NB4 (cell line): ENCODE data around the gene MYLK.

ENCODE experiments used
- DNase-seq: peaks from one replicate; pipeline ENCODE4 v3.0.0; 2010; ENCODE audit warnings: low read depth
- H3K4me3 ChIP-seq: one replicate; pipeline ENCODE4 v1.5.1; 2011; ENCODE audit warnings: mild to moderate bottlenecking, low read depth, low read length, moderate library complexity
- CTCF ChIP-seq: IDR thresholded peaks from one replicate; pipeline ENCODE4 v1.5.1; 2012; ENCODE audit warnings: low read depth, low read length
- MAX ChIP-seq: IDR thresholded peaks from 2 replicates; pipeline ENCODE4 v1.6.1; 2011; ENCODE audit warnings: low read depth, low read length
- MYC ChIP-seq: IDR thresholded peaks from 2 replicates; pipeline ENCODE4 v1.6.1; 2011; ENCODE audit warnings: low read depth, low read length
- POLR2A ChIP-seq: IDR thresholded peaks from 2 replicates; pipeline ENCODE4 v1.6.1; 2011; ENCODE audit warnings: mild to moderate bottlenecking; ENCODE audit not compliant: insufficient read length; ENCODE audit errors: extremely low read depth

MYLK gene

GRCh38 chr3:123660900-123661299 is 223.2 kb downstream of the MYLK start:
- no peak for DNase-seq
- TF ChIP-seq MYC (no peak), MAX (no peak), POLR2A (no peak), CTCF (no peak)
- no peak overlapping the region for H3K4me3 ChIP-seq

GRCh38 chr3:123660141-123660675 is 223.9 kb downstream of the MYLK start:
- no peak overlapping the region for H3K4me3 ChIP-seq
- TF ChIP-seq MAX = no peak
- no peak for DNase-seq

- no peak for TF ChIP-seq CTCF
- TF ChIP-seq POLR2A = no peak
- TF ChIP-seq MYC = no peak
- no peak for TF ChIP-seq MAX
- DNase-seq = no peak
- H3K4me3 ChIP-seq = no peak overlapping the region
These were observed 225.3 kb downstream of the MYLK start for GRCh38 chr3:123658852-123659206.

- DNase-seq = no peak
- no peak for TF ChIP-seq POLR2A
- no peak for TF ChIP-seq MAX
- no peak for TF ChIP-seq CTCF
- TF ChIP-seq MYC = no peak
- no peak overlapping the region for H3K4me3 ChIP-seq
These were observed 225.8 kb downstream of the MYLK start for GRCh38 chr3:123658118-123658851.

GRCh38 chr3:123657568-123657967 is 226.6 kb downstream of the MYLK start:
- no peak overlapping the region for H3K4me3 ChIP-seq
- DNase-seq = no peak
- TF ChIP-seq POLR2A = no peak
- TF ChIP-seq MYC = no peak

GRCh38 chr3:123657111-123657510 is 227.0 kb downstream of the MYLK start:
- H3K4me3 ChIP-seq = no peak overlapping the region
- DNase-seq = no peak
- TF ChIP-seq MYC (no peak), POLR2A (no peak), CTCF (no peak), MAX (no peak)

- TF ChIP-seq CTCF (peak; percentile 41), MYC (no peak)
- H3K4me3 ChIP-seq = no peak overlapping the region
- DNase-seq = peak; percentile 34
These were observed 227.4 kb downstream of the MYLK start for GRCh38 chr3:123656691-123657090.
